Erythroblast (primary cell): ENCODE data around the gene ZNF853.
"Not testable (repeated sequence)": the region's sequence is repeated elsewhere in the genome, so short reads cannot be mapped to it uniquely, and the experiment has no call there.

Experiments used
- DNase-seq, 2 experiments: peaks; one replicate each; lab custom pipeline; 2025; lab: John Stamatoyannopoulos, UW
- GATA1 ChIP-seq: IDR thresholded peaks from 2 replicates; pipeline ENCODE4 v1.6.1; 2011; ENCODE audit warnings: low read depth, mild to moderate bottlenecking, control low read depth, low read length, moderate library complexity
- POLR2A ChIP-seq: IDR thresholded peaks from 2 replicates; pipeline ENCODE4 v1.6.1; 2011; ENCODE audit warnings: mild to moderate bottlenecking, low read length

The ZNF853 gene

DNA sequence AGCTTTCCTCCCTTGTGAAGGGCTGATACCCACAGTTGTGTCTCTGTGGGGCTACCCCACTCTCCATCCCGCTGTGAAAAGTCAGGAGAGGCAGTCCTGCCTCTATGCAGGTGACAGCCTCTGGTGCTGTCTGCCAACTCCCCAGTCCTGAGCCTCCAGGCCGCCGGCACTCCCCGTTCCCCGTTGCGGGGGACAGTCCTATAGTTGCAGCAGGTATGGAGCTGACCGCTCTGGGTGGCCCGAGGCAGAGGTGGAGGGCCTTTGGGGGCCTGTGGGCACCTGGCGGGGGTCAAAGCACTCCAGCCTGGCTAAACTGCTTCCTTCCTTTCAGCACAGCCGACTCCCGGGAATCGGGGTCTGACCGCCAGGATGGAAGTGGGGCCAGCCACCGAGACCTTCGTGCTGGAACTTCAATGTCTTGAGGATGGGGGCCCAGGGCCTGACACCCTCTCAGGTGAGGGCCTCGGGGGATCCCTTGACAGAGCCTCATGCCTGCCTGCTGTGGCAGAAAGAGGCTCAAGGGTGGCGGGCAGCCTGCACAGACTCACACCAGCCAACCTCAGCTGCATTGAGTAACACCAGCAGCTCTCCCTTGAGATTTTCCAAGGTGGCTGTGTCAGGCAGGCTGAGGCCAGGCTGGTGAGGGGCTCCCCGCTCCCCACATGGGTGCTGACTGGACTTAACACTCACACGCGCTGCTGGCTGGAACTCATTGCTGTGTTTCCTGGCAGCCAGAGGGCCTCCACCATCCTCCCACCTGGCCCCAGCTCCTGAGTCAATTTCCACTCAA lies 1.6 kb downstream of the ZNF853 start:
- TF ChIP-seq POLR2A (no peak), GATA1 (no peak)
- DNase-seq: no peak

DNA sequence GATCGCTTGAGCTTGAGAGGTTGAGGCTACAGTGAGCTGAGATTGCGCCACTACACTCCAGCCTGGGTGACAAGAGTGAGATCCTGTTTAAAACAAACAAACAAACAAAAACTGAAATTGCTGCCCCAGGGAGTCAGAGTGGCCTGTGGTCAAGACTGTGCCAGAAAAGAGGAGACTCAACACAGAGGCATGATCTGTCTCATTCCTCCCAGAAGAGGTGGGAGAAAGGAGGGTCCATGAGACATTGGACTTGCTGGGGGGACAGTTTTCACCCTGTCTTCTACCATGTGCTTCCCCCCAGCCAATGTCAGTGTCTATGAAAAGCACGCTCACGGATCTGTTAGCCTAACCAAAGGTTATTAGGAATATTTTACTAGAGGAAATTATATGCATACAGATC lies 3.2 kb downstream of the ZNF853 start:
- TF ChIP-seq GATA1: no peak
- TF ChIP-seq POLR2A: no peak
- no peak for DNase-seq

DNA sequence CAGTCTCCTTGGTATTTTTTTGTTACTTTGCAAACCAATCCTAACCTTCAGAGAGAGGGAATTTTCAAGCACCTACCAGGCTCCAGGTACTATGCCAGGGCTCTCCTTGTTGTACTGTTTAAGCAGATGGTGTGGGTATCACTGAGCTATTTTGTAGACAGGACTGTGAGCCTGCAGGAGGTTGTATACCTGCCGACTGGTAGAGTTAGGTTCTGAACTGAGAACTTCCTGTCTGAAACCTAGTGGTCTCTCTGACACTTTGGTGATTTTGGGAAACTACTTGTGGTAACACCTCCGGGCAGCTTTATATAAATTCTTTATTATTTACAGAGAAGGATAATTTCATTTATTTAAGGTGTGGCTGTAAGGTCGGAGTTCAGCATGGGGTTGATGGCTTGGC lies 4.6 kb downstream of the ZNF853 start:
- TF ChIP-seq GATA1 (no peak), POLR2A (no peak)
- DNase-seq: no peak

DNA sequence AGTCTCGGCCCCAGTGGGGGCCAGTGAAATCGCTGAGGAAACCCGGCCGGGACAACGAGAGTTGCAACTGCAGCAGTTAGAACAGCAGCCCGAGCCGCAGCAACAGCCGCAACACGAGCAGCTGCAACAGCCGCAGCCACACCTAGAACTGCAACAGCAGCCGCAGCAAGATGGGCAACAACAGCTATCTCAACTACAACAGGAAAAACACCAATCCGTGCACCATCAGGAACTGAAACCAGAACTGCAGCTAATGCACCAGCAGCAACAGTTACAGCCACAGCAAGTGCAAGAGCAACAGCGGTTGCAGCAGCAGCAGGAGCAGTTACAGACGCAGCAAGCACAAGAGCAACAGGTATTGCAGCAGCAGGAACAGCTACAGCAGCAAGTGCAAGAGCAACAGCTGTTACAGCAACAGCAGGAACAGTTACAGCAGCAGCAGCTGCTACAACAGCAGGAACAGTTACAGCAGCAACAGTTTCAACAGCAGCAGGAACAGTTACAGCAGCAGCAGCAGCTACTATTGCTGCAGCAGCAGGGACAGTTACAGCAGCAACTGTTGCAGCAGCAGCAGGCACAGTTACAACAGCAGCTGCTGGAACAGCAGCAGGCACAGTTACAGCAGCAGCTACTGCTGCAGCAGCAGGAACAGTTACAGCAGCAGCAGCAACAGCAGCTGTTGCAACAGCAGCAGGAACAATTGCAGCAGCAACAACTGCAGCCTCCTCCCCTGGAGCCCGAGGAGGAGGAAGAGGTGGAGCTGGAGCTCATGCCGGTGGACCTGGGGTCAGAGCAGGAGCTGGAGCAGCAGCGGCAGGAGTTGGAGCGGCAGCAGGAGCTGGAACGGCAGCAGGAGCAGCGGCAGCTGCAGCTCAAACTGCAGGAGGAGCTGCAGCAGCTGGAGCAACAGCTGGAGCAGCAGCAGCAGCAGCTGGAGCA lies 6.1 kb downstream of the ZNF853 start:
- no peak for DNase-seq
- no peak for TF ChIP-seq POLR2A
- TF ChIP-seq GATA1: no peak

DNA sequence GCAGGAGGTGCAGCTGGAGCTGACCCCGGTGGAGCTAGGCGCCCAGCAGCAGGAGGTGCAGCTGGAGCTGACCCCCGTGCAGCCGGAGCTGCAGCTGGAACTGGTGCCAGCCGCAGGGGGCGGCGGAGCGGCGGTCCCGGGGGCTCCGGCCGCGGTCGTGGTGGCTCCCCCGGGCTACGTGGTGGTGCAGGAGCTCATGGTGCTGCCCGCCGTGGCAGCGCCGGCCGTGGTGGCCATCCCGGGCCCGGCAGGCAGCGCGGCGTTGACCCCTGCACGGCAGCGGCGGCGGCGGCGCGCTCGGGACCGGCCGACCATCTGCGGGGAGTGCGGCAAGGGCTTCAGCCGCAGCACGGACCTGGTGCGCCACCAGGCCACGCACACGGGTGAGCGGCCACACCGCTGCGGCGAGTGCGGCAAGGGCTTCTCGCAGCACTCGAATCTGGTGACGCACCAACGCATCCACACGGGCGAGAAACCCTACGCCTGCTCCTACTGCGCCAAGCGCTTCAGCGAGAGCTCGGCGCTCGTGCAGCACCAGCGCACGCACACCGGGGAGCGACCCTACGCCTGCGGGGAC lies 6.8 kb downstream of the ZNF853 start:
- DNase-seq: no peak
- no peak for TF ChIP-seq GATA1
- TF ChIP-seq POLR2A: no peak

DNA sequence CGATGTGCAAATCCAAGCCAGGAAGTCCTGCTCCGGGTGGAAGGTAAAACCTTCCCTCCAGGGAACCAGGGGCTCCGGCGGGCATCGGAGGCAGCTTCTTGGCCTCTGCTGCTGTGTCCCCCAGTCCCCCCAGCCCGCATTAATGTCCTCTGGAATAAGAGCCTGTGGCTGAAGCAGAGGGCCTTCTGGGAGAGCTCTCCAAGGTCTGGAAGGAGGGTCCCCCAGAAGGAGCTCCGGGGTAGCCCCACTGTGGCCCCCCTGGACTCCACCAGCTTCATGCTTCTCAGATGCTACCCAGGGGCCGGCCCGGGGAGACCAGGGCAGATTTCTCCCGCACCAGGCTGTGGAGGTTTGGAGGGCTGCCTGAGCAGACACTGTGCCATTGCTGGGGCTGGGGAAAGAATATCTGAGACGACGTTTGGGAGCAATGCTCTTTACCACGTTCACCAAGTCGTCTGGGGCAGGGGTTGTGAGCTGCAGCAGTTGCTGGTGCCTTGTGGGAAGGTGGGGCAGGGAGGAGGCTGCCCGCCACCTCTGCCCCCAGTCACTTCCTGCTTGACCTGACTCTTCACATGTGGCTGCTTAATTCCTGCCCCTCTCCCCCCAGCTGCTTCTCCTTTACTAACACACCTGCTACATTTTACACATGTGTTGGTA lies 8.3 kb downstream of the ZNF853 start:
- no peak for DNase-seq
- TF ChIP-seq GATA1 (no peak), POLR2A (no peak)

DNA sequence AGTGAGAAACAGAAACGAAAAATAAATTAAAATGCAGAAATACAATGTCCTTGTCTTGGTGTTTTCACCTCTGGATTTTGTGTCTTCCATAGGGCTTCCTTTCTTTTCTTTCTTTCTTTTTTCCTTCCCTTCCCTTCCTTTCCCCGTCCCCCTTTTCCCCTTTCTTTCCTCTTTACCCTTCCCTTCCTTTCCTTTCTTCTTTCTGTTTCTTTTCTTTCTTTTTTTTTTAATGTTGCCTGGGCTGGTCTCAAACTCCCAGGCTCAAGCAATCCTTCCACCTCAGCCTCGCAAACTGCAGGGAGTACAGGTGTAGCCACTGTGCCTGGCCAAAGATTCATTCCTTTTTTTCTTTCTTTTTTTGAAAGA lies 8.8 kb downstream of the ZNF853 start:
- no peak for TF ChIP-seq POLR2A
- no peak for TF ChIP-seq GATA1
- no peak for DNase-seq

DNA sequence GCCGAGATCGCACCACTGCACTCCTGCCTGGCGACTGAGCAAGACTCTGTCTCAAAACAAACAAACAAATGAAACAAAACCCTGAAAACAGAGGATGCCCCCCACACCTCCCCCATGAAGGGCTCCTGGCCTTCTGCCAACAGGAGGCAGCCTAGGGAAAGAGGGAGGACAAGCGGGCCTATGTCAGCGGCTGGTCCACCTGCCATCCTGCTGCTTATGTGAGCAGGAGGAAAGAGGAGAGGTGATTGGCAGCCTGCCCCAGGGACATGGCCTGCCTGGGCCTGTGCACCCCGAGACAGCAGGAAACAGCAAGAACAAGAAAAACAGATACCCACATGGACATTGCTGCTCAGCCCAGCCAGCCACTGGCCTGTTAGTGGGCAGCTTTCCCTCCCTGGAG lies 12.6 kb downstream of the ZNF853 start:
- no peak for DNase-seq
- TF ChIP-seq GATA1 (no peak), POLR2A (no peak)

DNA sequence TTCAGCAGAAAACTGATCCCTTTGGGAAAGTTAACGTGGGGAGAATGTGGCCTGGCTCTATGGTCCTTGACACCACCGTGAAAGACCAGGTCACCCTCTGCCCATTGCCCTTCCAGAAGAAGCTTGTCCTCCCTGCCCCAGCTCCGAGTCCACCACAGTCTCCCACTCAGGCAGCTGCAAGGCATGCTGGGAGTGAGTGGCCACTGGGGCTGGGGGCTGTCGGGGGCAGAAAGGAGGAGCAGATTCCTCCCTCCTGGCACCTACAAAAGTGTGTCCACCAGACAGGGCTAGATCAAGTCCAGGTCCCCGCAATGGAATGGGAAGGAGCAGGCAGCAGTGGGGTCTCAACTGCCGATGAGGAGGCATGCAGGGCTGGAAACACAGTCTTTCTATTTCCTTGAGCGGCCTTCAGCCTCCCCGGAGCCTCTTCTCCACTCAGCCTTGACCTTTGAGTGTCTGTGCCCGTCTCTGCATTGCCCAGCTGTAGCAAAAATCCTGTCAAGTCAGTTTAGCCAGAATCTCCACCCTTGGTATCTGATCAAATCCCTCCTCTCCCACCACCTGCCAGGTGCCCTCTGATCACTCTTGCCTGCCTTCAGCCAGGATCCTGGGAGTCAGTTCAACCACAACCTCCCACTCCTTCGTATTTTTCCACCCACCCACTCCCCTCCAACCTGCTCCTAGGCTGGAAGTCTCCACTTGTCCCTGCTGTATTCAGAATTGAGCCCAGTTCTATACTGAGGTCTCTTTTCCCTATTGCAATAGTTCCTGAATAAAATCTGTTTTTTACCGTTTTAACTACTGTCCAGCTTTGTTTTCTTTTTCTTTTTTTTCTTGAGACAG lies 14.8 kb downstream of the ZNF853 start:
- TF ChIP-seq GATA1: no peak
- no peak for TF ChIP-seq POLR2A
- DNase-seq: no peak

DNA sequence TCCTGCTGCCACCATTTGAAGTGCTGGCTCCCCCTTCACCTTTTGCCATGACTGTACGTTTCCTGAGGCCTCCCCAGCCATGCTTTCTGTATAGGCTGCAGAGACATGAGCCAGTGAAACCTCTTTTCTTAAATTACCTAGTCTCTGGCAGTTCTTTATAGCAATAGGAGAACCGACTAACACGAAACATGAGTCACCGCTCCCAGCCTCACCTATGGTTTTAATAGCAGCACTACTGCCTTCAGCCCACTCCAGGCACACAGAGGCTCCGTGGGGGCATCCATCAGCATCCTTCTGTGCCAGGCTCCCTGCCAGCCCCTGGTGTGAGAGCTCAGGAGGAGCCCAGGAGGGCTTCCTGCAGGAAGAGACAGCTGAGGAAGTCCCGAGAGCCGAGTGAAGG lies 16.2 kb downstream of the ZNF853 start:
- TF ChIP-seq POLR2A (no peak), GATA1 (no peak)
- no peak for DNase-seq

DNA sequence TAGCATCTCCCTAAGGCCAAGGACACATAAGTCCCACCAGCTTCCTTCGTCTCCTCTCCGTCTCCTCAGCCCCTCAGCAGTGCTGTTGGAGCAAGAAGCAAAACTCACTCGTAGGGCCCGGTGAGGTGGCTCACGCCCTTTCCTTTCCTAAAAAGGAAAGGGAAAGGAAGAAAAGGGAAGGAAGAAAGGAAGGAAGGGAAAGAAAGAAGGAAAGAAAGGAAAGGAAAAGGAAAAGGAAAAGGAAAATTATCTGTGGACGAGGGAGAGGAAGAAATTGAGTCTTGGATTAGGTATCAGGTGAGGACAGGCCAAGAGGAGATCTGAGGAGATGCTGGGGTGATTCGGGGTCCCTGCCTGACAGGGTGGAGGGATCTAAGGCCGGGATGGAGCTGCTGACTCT lies 18.6 kb downstream of the ZNF853 start:
- DNase-seq: no peak
- no peak for TF ChIP-seq POLR2A
- TF ChIP-seq GATA1: no peak

DNA sequence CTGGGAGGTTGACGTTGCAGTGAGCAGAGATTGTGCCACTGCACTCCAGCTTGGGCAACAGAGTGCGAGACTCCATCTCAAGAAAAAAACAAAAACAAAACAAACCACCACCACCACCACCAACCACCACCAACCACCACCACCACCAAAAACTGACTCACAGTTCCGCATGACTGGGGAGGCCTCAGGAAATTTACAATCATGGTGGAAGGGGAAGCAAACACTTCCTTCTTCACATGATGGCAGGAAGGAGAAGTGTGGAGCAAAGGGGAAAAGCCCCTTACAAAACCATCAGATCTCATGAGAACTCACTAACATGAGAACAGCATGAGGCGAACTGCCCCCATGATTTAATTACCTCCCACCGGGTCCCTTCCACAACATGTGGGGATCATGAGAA lies 19.6 kb downstream of the ZNF853 start:
- DNase-seq: not testable (repeated sequence)
